ENCODE data around the gene PCK2. TPM values are rescaled to one million over a fixed set of nuclear protein-coding genes. Genes with fewer than 3 reads are reported as not detected.
A peak's percentile ranks its signal among the peaks of the same experiment; 100 is the strongest.
"Not testable (repeated sequence)": the region's sequence is repeated elsewhere in the genome, so short reads cannot be mapped to it uniquely, and the experiment has no call there.

Gene PCK2
- 12.9 TPM for polyA plus RNA-seq (2013, experiment 1 of 4)
- polyA plus RNA-seq (2013, experiment 2 of 4), result 12.0 TPM
- polyA plus RNA-seq (2013, experiment 3 of 4), result 12.2 TPM
- polyA plus RNA-seq (2013, experiment 4 of 4), result 12.8 TPM

DNA sequence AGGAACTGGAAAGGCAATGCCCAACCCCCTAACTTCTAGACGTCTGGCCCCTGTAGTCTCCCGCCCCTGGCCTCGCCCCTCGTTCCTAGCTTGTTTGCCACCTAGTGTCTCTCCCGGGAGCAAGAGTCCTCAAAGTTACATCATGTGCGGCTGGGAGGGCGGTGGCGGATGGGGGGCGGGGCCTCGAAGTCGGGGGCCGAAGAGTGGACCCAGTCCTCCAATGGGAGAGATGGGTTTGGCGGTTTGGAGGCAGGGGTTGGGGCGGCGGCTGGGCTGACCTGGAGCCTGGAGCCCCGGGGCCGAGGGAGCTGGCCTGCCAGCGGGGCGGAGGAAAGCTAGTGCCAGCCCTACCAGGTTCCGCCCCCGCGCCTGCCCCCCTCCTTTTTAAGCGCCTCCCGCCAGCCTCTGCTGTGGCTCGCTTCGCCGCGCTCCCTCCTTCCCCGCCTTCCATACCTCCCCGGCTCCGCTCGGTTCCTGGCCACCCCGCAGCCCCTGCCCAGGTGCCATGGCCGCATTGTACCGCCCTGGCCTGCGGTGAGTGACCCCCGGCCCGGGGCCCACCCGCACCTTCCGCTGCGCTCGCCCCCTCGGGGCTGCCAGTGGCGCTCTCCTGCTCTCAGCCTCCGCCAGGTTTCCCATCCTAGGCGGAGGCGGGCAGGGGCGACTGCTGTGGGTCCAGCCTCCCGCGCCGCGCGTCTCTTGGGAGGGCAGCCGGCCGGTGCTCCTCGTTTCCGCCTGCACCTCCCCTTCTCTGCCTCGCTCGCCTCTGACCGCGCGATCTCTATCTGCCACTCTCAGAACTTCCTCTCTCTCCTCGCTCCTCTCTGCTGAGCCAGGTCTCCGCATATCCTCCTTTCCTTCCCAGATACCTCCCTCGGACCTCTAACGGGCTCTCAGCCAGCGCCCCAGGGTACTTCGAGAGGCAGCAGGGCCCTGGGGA, at the start of gene PCK2:
TSS of gene PCK2 (plus strand) at position 411 of the 940 bp plus-strand sequence. CDS start at position 506, 95 bp downstream.
- H3K4me3 ChIP-seq (ENCODE audit: insufficient read depth, low read depth, low read length), result peak within 1 kb of the TSS; percentile 72
- peak within 1 kb of the TSS; percentile 60 for H3K27ac ChIP-seq (ENCODE audit: insufficient read depth, low read depth, low read length, poor library complexity, severe bottlenecking)
- H3K27me3 ChIP-seq (ENCODE audit: control insufficient read depth, insufficient read depth, low read length, poor library complexity, severe bottlenecking), result peaks cover 3% of the 10 kb centered on the region
- 1% methylated on average over 68 of the region's 68 CpGs for WGBS, 2 experiments
- no peaks in the 10 kb centered on the region for H3K36me3 ChIP-seq (ENCODE audit: control insufficient read depth, insufficient read depth, low read length)
- peaks cover 8% of the 10 kb centered on the region for H3K4me1 ChIP-seq (ENCODE audit: control insufficient read depth, insufficient read depth, low read length)
- H3K9me3 ChIP-seq (ENCODE audit: control insufficient read depth, low read length), result no peaks in the 10 kb centered on the region

DNA sequence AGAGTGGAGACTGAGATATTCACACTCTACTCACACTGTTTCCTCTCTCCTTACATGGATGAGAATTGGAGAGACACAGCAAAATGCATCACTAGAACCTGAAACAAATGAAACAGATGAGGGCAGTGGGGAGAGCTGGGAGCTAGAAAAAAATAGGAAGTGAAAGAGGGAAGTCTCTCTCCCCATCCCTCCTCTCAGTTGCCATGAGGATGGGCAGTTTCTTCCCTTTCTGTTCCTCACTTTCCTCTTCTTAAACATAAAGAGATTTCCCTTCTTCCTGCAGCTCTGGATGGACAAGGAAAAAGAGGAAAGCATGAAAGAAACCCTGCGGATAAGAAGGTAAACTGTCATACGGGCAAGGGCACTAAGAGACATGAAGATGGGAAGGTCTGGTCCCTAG, 45.1 kb upstream of the PCK2 start:
- H3K4me3 ChIP-seq (ENCODE audit: insufficient read depth, low read depth, low read length); H3K27ac ChIP-seq (ENCODE audit: insufficient read depth, low read depth, low read length, poor library complexity, severe bottlenecking); H3K9me3 ChIP-seq (ENCODE audit: control insufficient read depth, low read length); H3K4me1 ChIP-seq (ENCODE audit: control insufficient read depth, insufficient read depth, low read length); H3K36me3 ChIP-seq (ENCODE audit: control insufficient read depth, insufficient read depth, low read length): not testable (repeated sequence)
- H3K27me3 ChIP-seq (ENCODE audit: control insufficient read depth, insufficient read depth, low read length, poor library complexity, severe bottlenecking), result peaks cover 16% of the 10 kb centered on the region
- 85 to 93% methylated on average over 2 of the region's 2 CpGs for WGBS, 2 experiments

DNA sequence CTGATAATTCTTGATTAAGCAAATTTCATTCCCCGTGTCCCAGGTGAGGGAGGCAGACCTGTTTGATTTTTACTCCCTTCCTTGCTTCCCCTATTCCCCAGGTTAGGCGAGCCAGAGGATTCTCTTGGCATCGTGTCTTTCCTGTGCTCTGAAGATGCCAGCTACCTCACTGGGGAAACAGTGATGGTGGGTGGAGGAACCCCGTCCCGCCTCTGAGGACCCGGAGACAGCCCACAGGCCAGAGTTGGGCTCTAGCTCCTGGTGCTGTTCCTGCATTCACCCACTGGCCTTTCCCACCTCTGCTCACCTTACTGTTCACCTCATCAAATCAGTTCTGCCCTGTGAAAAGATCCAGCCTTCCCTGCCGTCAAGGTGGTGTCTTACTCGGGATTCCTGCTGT, 43.4 kb upstream of the PCK2 start:
- not testable (repeated sequence) for H3K4me1 ChIP-seq (ENCODE audit: control insufficient read depth, insufficient read depth, low read length); H3K27ac ChIP-seq (ENCODE audit: insufficient read depth, low read depth, low read length, poor library complexity, severe bottlenecking); H3K9me3 ChIP-seq (ENCODE audit: control insufficient read depth, low read length); H3K36me3 ChIP-seq (ENCODE audit: control insufficient read depth, insufficient read depth, low read length); H3K4me3 ChIP-seq (ENCODE audit: insufficient read depth, low read depth, low read length)
- 75 to 91% methylated on average over 6 to 8 of the region's 8 CpGs for WGBS, 2 experiments
- H3K27me3 ChIP-seq (ENCODE audit: control insufficient read depth, insufficient read depth, low read length, poor library complexity, severe bottlenecking), result peaks cover 16% of the 10 kb centered on the region

DNA sequence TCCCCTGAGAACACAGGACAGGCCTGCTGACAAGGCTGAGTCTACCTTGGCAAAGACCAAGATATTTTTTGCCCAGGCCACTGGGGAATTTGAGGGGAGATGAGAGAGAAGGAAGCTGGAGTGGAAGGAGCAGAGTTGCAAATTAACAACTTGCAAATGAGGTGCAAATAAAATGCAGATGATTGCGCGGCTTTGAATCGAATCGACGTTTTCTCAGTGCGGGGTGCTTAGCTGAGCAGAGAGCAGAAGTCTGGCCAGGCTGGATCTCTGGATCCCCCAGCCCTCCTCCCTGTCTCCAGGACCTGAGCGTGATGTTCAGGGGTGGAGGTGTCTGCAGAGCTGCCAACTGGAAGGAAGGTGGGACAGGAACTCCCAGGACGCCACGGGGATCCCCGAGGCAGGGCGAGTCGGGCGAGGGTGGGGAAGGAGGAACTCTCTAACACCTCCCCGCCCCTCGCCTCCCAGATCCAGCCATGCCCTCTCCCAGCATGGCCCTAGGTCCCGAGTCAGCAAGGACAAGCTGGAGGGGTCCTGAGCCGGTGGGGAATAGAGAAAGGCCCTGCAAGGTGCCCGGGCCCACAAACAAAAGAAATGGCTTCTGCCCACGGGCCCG, 42.8 kb upstream of the PCK2 start:
- Histone ChIP-seq H3K27me3 (ENCODE audit: control insufficient read depth, insufficient read depth, low read length, poor library complexity, severe bottlenecking) (peaks cover 16% of the 10 kb centered on the region), H3K4me3 (ENCODE audit: insufficient read depth, low read depth, low read length) (peak overlapping the region; percentile 70), H3K27ac (ENCODE audit: insufficient read depth, low read depth, low read length, poor library complexity, severe bottlenecking) (no peak overlapping the region), H3K9me3 (ENCODE audit: control insufficient read depth, low read length) (no peaks in the 10 kb centered on the region), H3K36me3 (ENCODE audit: control insufficient read depth, insufficient read depth, low read length) (no peaks in the 10 kb centered on the region), H3K4me1 (ENCODE audit: control insufficient read depth, insufficient read depth, low read length) (peaks cover 5% of the 10 kb centered on the region)
- WGBS, 2 experiments, result 17 to 19% methylated on average over 20 of the region's 20 CpGs

DNA sequence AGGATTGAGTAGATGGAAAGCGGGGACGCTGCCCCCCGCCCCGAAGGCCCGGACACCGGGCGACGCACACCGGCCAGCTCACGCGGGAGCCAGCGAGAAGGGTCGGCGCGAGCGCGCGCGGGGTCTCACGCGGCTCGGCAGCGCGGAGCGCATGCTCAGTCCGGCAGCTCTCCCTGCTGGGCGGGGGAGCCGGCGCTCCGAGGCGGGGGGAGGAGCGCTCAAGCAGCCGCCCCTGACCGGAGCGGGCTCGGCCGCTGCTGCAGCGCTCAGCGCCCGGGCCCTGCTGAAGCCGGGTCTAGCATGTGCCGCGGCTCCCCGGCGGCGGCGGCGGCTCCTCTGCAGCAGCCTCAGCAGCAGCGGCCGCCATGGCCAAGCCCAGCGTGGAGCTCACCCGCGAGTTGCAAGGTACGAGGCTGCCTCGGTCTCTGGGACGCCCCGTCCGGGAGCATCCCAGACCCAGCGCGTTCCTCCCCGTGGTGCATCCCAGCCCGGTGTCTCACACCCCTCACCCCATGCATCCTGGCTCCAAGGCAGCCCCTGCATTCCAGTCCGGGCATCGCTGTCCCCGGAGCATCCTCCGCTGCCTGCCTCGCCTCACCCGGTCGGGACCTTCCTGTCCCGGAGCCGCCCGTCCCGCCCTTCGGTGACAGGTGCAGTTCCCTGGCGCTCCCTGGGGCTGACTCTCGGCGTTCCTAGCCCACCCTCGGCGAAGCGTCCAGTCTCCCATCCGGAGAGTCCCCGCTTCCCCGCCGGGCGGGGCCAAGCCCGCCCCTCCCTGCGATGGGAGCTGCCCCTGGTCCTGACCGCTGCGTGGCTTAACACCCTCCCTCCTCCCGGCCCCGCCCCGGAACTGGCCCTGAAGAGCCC, 42.1 kb upstream of the PCK2 start, which contains the start of gene CARMIL3:
TSS of gene CARMIL3 (plus strand) at position 221 of the 867 bp plus-strand sequence. CDS start at position 366, 145 bp downstream.
- Histone ChIP-seq H3K4me3 (ENCODE audit: insufficient read depth, low read depth, low read length) (peak within 1 kb of the TSS; percentile 70), H3K27ac (ENCODE audit: insufficient read depth, low read depth, low read length, poor library complexity, severe bottlenecking) (no peak within 1 kb of the TSS), H3K36me3 (ENCODE audit: control insufficient read depth, insufficient read depth, low read length) (no peaks in the 10 kb centered on the region), H3K27me3 (ENCODE audit: control insufficient read depth, insufficient read depth, low read length, poor library complexity, severe bottlenecking) (peaks cover 16% of the 10 kb centered on the region), H3K9me3 (ENCODE audit: control insufficient read depth, low read length) (no peaks in the 10 kb centered on the region), H3K4me1 (ENCODE audit: control insufficient read depth, insufficient read depth, low read length) (peaks cover 5% of the 10 kb centered on the region)
- 0% methylated on average over 92 of the region's 92 CpGs for WGBS, 2 experiments

DNA sequence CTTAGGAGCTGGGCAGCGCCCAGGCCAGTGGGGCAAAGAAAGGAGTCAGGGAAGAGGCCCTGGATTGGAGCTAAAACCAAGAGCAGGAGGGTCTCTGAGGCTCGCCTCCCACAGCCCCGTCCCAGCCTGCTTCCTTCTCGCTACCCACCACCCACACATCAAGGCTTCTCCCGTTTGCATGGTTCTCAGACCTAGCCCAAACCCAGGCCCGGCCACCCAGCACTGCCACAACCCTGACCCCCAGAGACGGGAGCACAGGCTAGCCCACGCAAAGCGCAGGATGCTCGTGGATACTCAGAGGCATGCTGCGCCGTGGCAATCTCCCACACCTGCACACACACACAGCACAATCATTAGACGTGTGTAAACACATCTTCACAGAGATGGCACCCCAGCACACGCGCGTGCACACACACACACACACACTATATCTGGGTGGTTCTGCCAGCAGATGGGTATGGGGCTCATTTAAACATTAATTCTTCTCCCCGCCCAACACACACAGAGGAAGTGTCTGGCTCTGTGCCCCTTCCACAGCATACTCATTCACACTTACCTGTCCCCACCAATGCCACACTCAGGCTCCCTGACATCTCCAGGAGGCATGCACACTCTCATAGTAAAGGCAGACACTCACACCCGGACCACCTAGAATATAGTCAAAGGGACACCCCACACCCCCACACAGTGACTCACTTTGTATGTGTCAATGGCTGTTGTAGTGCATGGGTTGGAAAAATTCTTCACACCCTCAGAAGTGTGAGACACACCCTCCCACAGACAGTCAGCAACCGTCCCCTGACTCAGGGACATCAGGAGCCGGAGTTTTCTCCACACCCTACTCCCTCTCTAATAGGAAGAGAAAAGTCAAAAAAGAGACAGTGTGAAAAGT, 41.2 kb upstream of the PCK2 start:
- Histone ChIP-seq H3K36me3 (ENCODE audit: control insufficient read depth, insufficient read depth, low read length) (no peaks in the 10 kb centered on the region), H3K27ac (ENCODE audit: insufficient read depth, low read depth, low read length, poor library complexity, severe bottlenecking) (no peak overlapping the region), H3K27me3 (ENCODE audit: control insufficient read depth, insufficient read depth, low read length, poor library complexity, severe bottlenecking) (peaks cover 16% of the 10 kb centered on the region), H3K9me3 (ENCODE audit: control insufficient read depth, low read length) (no peaks in the 10 kb centered on the region), H3K4me3 (ENCODE audit: insufficient read depth, low read depth, low read length) (peak overlapping the region; percentile 70), H3K4me1 (ENCODE audit: control insufficient read depth, insufficient read depth, low read length) (peaks cover 5% of the 10 kb centered on the region)
- WGBS, 2 experiments, result 74% methylated on average over 20 of the region's 20 CpGs

DNA sequence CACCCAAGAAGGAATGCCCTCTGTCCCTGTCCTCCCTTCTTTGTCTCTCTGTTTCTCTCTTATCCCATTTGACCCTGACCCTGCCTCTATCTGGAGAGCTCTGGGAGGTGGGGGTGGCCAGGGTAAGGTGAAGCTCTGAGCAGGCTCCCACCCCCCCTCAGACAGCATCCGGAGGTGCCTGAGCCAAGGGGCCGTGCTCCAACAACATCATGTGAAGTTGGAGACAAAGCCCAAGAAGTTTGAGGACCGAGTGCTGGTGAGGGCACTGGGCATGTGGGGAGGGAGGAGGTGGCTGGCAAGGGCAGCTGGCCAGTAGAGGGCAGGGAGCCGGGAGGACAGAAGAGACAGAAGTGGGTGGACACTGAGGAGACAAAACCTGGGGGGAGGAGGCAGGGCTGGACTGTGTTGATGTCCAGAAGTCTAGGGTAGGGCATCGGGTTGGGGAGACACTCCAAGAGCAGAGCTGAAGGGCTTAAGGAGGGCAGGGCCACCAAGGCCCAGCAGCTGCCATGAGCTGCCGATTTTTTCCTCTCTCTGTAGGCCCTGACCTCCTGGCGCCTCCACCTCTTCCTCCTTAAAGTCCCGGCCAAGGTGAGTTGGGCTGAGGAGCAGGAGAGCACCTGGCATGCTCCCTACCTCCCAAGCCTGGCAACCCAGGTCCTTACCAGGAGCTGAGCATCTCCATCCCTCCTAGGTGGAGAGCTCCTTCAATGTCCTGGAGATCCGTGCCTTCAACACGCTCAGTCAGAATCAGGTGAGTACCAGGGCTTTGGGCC, 40.4 kb upstream of the PCK2 start:
- H3K27me3 ChIP-seq (ENCODE audit: control insufficient read depth, insufficient read depth, low read length, poor library complexity, severe bottlenecking), result peaks cover 16% of the 10 kb centered on the region
- WGBS, 2 experiments, result 86 to 90% methylated on average over 10 of the region's 10 CpGs
- H3K4me3 ChIP-seq (ENCODE audit: insufficient read depth, low read depth, low read length), result no peak overlapping the region

DNA sequence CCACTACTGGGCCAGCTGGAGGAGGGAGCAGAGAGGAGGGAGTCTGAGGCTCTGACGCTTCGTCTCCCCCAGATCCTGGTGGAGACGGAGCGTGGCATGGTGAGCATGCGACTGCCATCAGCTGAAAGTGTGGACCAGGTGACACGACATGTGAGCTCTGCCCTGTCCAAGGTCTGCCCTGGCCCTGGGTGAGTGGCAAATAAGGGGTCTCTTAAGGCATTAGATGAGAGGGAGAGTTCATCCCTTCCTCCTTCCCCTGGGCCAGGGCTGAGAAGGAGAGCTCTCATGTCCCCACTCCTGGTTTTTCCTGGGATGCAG, 39.8 kb upstream of the PCK2 start:
- Histone ChIP-seq H3K36me3 (ENCODE audit: control insufficient read depth, insufficient read depth, low read length) (no peaks in the 10 kb centered on the region), H3K4me1 (ENCODE audit: control insufficient read depth, insufficient read depth, low read length) (peaks cover 10% of the 10 kb centered on the region), H3K27ac (ENCODE audit: insufficient read depth, low read depth, low read length, poor library complexity, severe bottlenecking) (no peak overlapping the region), H3K9me3 (ENCODE audit: control insufficient read depth, low read length) (no peaks in the 10 kb centered on the region), H3K4me3 (ENCODE audit: insufficient read depth, low read depth, low read length) (no peak overlapping the region), H3K27me3 (ENCODE audit: control insufficient read depth, insufficient read depth, low read length, poor library complexity, severe bottlenecking) (peaks cover 16% of the 10 kb centered on the region)
- WGBS, 2 experiments, result 80 to 86% methylated on average over 6 of the region's 6 CpGs

More for the DNA sequence above, 40.4 kb upstream of the PCK2 start:
- Histone ChIP-seq H3K36me3 (ENCODE audit: control insufficient read depth, insufficient read depth, low read length) (no peaks in the 10 kb centered on the region), H3K27ac (ENCODE audit: insufficient read depth, low read depth, low read length, poor library complexity, severe bottlenecking) (no peak overlapping the region), H3K9me3 (ENCODE audit: control insufficient read depth, low read length) (no peaks in the 10 kb centered on the region), H3K4me1 (ENCODE audit: control insufficient read depth, insufficient read depth, low read length) (peaks cover 7% of the 10 kb centered on the region)

DNA sequence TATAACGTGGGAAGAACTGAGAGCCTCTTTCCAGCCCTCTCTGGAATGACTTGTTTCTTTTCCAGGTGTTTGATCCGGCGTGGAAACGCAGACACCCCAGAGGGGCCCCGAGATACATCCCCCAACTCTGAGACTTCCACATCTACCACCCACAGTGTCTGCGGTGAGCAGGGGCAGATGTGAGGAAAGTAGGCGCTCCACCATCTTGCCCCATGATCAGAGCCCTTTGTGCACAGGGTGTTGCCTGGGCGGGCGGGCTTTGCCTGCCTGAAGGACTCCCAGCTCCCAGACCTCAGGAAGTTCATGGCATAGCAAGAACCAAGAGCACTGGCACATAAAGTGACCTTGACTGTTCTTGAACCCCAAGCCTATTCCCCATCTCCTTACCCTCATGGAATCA, 39.5 kb upstream of the PCK2 start:
- WGBS, 2 experiments, result 82 to 93% methylated on average over 9 of the region's 9 CpGs
- H3K9me3 ChIP-seq (ENCODE audit: control insufficient read depth, low read length), result no peaks in the 10 kb centered on the region
- H3K27me3 ChIP-seq (ENCODE audit: control insufficient read depth, insufficient read depth, low read length, poor library complexity, severe bottlenecking), result peaks cover 16% of the 10 kb centered on the region
- no peaks in the 10 kb centered on the region for H3K36me3 ChIP-seq (ENCODE audit: control insufficient read depth, insufficient read depth, low read length)
- peaks cover 10% of the 10 kb centered on the region for H3K4me1 ChIP-seq (ENCODE audit: control insufficient read depth, insufficient read depth, low read length)
- no peak overlapping the region for H3K4me3 ChIP-seq (ENCODE audit: insufficient read depth, low read depth, low read length)
- no peak overlapping the region for H3K27ac ChIP-seq (ENCODE audit: insufficient read depth, low read depth, low read length, poor library complexity, severe bottlenecking)
